ENCODE data around the gene PLEKHM3. TPM values are rescaled to one million over a fixed set of nuclear protein-coding genes. Genes with fewer than 3 reads are reported as not detected.

The PLEKHM3 gene
- total and polyA plus RNA-seq, 2 donors (not counting 1 experiment from before 2014, with no cell fraction given), result 5.3 to 20.1 TPM

DNA sequence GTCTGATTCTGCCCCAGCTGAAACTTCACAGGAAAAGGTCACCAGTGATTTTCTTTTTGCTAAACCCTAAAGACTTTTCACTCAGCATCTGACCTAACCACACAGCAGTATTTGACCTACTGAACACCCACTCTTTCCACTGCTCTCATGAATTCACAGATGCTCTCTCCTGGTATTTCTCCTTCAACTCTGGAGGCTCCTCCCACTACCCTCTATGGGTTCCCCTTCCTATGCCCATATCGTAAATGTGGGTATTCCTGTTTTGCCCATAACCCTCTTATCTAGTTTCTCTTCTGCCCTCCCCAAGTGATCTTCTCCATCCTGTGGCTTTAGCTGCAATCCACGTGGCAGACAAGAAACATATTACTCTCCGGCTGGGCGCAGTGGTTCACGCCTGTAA is 7.6 kb downstream of the PLEKHM3 start:
- TF ChIP-seq, protein P1, sequence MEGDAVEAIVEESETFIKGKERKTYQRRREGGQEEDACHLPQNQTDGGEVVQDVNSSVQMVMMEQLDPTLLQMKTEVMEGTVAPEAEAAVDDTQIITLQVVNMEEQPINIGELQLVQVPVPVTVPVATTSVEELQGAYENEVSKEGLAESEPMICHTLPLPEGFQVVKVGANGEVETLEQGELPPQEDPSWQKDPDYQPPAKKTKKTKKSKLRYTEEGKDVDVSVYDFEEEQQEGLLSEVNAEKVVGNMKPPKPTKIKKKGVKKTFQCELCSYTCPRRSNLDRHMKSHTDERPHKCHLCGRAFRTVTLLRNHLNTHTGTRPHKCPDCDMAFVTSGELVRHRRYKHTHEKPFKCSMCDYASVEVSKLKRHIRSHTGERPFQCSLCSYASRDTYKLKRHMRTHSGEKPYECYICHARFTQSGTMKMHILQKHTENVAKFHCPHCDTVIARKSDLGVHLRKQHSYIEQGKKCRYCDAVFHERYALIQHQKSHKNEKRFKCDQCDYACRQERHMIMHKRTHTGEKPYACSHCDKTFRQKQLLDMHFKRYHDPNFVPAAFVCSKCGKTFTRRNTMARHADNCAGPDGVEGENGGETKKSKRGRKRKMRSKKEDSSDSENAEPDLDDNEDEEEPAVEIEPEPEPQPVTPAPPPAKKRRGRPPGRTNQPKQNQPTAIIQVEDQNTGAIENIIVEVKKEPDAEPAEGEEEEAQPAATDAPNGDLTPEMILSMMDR (conservative IDR thresholded peaks at IDR 0.05 in 1 of 2, IDR thresholded peaks at IDR 0.05 in 1 of 2; ENCODE audit: low read depth in 1 of 2, low read length in 2 of 2), result no peak
- TF ChIP-seq EZH2 (IDR thresholded peaks at IDR 0.05; ENCODE audit: low read length, missing control alignments), result no peak
- DNase-seq (ENCODE audit: low read depth in 2 of 2), result no peak
- Histone ChIP-seq H3K4me3 (replicated peaks in 1 of 4; ENCODE audit: control extremely low read depth in 1 of 4, insufficient read depth in 1 of 4, low read depth in 3 of 4, low read length in 4 of 4) (no peak overlapping the region), H3K9me3 (ENCODE audit: control insufficient read depth, insufficient read depth, low read depth, low read length) (no peaks in the 10 kb centered on the region), H2AFZ (ENCODE audit: low read length) (no peak overlapping the region), H3K4me2 (ENCODE audit: extremely low read depth, insufficient read depth, low read length) (no peak overlapping the region), H3K27ac (ENCODE audit: insufficient read depth, low read length) (no peak overlapping the region), H3K27me3 (ENCODE audit: control insufficient read depth, insufficient read depth, low read length) (no peaks in the 10 kb centered on the region), H3K79me2 (ENCODE audit: control insufficient read depth, insufficient read depth, low read length) (no peaks in the 10 kb centered on the region), H3K36me3 (ENCODE audit: control insufficient read depth, insufficient read depth, low read length) (no peaks in the 10 kb centered on the region), H3K4me1 (ENCODE audit: control insufficient read depth, extremely low read depth, insufficient read depth, low read length) (no peaks in the 10 kb centered on the region), H3K9ac (ENCODE audit: insufficient read depth, low read length) (no peak overlapping the region), H4K20me1 (ENCODE audit: control insufficient read depth, extremely low read depth, insufficient read depth, low read length) (no peaks in the 10 kb centered on the region)

DNA sequence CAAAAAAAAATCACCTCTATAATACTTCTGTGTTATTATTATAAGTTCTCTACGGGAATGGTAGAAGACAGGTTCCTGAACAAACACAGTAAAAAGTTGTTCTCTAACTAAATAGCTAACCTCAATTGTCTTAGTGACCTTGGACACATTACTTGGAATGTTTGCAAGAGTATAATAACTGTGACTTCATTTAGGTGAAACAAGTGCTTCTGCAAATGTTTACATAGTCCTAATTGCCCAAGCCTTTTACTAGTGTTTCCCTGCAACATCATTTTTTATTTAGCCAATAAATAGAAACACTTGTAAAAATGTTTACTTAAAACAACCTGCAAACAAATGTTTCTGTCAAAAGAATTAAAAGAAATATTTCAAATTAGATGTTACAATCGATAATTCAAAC is 9.9 kb downstream of the PLEKHM3 start:
- no peaks in the 10 kb centered on the region for H4K20me1 ChIP-seq (ENCODE audit: control insufficient read depth, extremely low read depth, insufficient read depth, low read length)
- H3K4me3 ChIP-seq (replicated peaks in 1 of 4; ENCODE audit: control extremely low read depth in 1 of 4, insufficient read depth in 1 of 4, low read depth in 3 of 4, low read length in 4 of 4), result no peak overlapping the region
- H3K36me3 ChIP-seq (ENCODE audit: control insufficient read depth, insufficient read depth, low read length), result no peaks in the 10 kb centered on the region
- no peak overlapping the region for H3K27ac ChIP-seq (ENCODE audit: insufficient read depth, low read length)
- H3K4me1 ChIP-seq (ENCODE audit: control insufficient read depth, extremely low read depth, insufficient read depth, low read length), result no peaks in the 10 kb centered on the region
- H3K9me3 ChIP-seq (ENCODE audit: control insufficient read depth, insufficient read depth, low read depth, low read length), result no peaks in the 10 kb centered on the region
- no peak overlapping the region for H2AFZ ChIP-seq (ENCODE audit: low read length)
- DNase-seq (ENCODE audit: low read depth in 2 of 2), result no peak
- no peak overlapping the region for H3K4me2 ChIP-seq (ENCODE audit: extremely low read depth, insufficient read depth, low read length)
- TF ChIP-seq EZH2 (IDR thresholded peaks at IDR 0.05; ENCODE audit: low read length, missing control alignments), result no peak
- TF ChIP-seq, protein P1 (conservative IDR thresholded peaks at IDR 0.05 in 1 of 2, IDR thresholded peaks at IDR 0.05 in 1 of 2; ENCODE audit: low read depth in 1 of 2, low read length in 2 of 2), result no peak
- no peaks in the 10 kb centered on the region for H3K27me3 ChIP-seq (ENCODE audit: control insufficient read depth, insufficient read depth, low read length)
- H3K9ac ChIP-seq (ENCODE audit: insufficient read depth, low read length), result no peak overlapping the region
- no peaks in the 10 kb centered on the region for H3K79me2 ChIP-seq (ENCODE audit: control insufficient read depth, insufficient read depth, low read length)

DNA sequence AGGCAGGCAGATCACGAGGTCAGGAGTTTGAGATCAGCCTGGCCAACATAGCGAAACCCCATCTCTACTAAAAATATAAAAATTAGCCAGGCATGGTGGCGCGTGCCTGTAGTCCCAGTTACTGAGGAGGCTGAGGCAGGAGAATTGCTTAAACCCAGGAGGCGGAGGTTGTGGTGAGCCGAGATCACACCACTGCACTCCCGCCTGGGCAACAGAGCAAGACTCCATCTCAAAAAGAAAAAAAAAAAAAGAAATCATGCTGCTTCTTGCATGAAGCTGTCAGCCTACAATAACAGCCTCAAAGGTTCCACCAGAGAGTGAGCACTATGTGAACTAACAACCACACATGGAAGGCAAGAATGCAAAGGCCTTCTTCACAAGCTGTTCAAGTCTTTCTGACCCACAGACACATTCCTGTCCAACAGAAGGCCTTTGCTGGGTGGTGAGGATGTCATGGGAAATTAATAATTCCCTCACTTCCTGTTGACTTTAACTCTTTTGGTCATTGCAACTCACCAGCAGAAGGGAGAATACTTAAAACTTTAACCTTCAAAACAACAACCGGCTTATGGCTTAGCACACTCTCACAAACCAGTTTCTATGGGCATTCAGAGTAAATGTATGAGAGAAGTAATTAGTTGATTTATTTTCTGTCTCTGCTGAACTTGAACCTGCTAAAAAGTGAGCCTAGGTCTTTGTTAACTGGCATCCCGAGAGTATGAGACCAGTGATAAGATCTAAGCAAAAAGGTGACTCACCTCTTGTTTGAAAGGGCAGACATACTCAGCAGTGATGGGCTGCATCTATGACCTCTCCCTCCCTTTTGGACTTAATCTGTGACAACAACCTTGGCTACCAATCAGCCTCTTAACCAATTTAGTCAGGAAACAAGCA is 11.8 kb downstream of the PLEKHM3 start:
- Histone ChIP-seq H3K9me3 (ENCODE audit: control insufficient read depth, insufficient read depth, low read depth, low read length) (no peaks in the 10 kb centered on the region), H2AFZ (ENCODE audit: low read length) (no peak overlapping the region), H3K4me1 (ENCODE audit: control insufficient read depth, extremely low read depth, insufficient read depth, low read length) (no peaks in the 10 kb centered on the region), H3K9ac (ENCODE audit: insufficient read depth, low read length) (no peak overlapping the region), H3K79me2 (ENCODE audit: control insufficient read depth, insufficient read depth, low read length) (no peaks in the 10 kb centered on the region), H3K4me3 (replicated peaks in 1 of 4; ENCODE audit: control extremely low read depth in 1 of 4, insufficient read depth in 1 of 4, low read depth in 3 of 4, low read length in 4 of 4) (no peak overlapping the region), H3K36me3 (ENCODE audit: control insufficient read depth, insufficient read depth, low read length) (no peaks in the 10 kb centered on the region), H4K20me1 (ENCODE audit: control insufficient read depth, extremely low read depth, insufficient read depth, low read length) (no peaks in the 10 kb centered on the region), H3K27me3 (ENCODE audit: control insufficient read depth, insufficient read depth, low read length) (no peaks in the 10 kb centered on the region), H3K4me2 (ENCODE audit: extremely low read depth, insufficient read depth, low read length) (no peak overlapping the region), H3K27ac (ENCODE audit: insufficient read depth, low read length) (no peak overlapping the region)
- TF ChIP-seq, protein P1 (conservative IDR thresholded peaks at IDR 0.05 in 1 of 2, IDR thresholded peaks at IDR 0.05 in 1 of 2; ENCODE audit: low read depth in 1 of 2, low read length in 2 of 2), result no peak
- no peak for TF ChIP-seq EZH2 (IDR thresholded peaks at IDR 0.05; ENCODE audit: low read length, missing control alignments)
- DNase-seq (ENCODE audit: low read depth in 2 of 2), result peak in 1 of 2 donors; percentile 72

Measured in fibroblast of lung (primary cell).